Hepatocyte (in vitro differentiated cells): ENCODE data around the gene PILRB.

Source experiments
- EZH2 ChIP-seq: fragments of 200-600 bp; sonication (generic); IDR thresholded peaks from 2 replicates; pipeline ENCODE4 v1.6.1; 2016; ENCODE audit warnings: antibody characterized with exemption, mild to moderate bottlenecking, borderline replicate concordance
- EZH2phosphoT487 ChIP-seq: fragments of 200-600 bp; sonication (generic); IDR thresholded peaks from one replicate; pipeline ENCODE4 v1.6.1; 2018; ENCODE audit warnings: antibody characterized with exemption, mild to moderate bottlenecking, low read depth, moderate library complexity; ENCODE audit not compliant: unreplicated experiment, severe bottlenecking
- TF ChIP-seq, protein P1 (sequence below): fragments of 200-600 bp; sonication (generic); IDR thresholded peaks from 2 replicates; pipeline ENCODE4 v1.5.1; 2016; ENCODE audit warnings: antibody characterized with exemption, mild to moderate bottlenecking; ENCODE audit not compliant: poor library complexity

DNA sequence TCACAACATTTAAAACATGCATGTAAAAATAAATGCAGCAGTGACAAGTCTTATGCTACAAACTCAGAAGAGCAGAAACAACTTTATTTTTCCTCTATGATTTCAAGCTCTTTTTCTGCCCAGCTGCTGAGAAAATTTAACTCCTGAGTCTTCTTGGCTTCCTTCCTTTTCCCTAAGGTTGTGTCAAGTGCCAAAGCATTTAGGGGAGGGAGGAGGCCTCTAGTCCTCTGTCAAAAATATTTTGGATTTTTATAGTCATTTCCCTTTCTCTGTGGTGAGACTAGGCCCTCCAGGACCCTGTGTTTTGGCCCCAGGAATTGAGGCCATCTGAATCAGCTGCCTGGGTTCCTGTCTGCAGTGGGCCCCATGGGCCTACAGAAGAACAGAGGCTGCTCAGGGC lies 11.0 kb upstream of the PILRB start:
- TF ChIP-seq, protein P1, sequence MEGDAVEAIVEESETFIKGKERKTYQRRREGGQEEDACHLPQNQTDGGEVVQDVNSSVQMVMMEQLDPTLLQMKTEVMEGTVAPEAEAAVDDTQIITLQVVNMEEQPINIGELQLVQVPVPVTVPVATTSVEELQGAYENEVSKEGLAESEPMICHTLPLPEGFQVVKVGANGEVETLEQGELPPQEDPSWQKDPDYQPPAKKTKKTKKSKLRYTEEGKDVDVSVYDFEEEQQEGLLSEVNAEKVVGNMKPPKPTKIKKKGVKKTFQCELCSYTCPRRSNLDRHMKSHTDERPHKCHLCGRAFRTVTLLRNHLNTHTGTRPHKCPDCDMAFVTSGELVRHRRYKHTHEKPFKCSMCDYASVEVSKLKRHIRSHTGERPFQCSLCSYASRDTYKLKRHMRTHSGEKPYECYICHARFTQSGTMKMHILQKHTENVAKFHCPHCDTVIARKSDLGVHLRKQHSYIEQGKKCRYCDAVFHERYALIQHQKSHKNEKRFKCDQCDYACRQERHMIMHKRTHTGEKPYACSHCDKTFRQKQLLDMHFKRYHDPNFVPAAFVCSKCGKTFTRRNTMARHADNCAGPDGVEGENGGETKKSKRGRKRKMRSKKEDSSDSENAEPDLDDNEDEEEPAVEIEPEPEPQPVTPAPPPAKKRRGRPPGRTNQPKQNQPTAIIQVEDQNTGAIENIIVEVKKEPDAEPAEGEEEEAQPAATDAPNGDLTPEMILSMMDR: no peak
- TF ChIP-seq EZH2 (no peak), EZH2phosphoT487 (no peak)
